ENCODE data around the gene ZBTB12. TPM values are rescaled to one million over a fixed set of nuclear protein-coding genes. Genes with fewer than 3 reads are reported as not detected.
"Not testable (repeated sequence)": the region's sequence is repeated elsewhere in the genome, so short reads cannot be mapped to it uniquely, and the experiment has no call there.

The ZBTB12 gene
- total and polyA plus RNA-seq, 4 donors = 2.8 to 7.3 (median 5.2) TPM

DNA sequence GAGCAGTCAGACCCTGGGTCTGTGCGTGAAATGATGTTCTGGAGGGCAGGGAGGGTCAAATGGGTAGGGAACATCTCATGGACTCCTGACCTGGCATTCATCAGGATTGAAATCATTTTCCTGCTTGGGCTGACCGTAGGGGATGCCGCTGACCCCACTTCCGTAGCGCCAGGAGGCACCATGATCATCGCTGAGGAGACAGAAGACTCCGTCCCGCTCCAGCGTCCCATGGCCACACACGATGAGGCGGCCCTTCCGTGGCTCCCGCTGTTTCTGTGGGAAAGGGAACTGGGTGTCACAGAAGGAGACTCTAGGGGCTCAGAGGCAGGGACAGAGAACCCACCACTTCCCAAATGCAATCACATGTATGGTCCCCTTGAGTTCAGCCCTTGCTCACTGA, 41.5 kb downstream of the ZBTB12 start:
- ATAC-seq (ENCODE audit: insufficient read depth, low FRiP score) = no peak
- H3K36me3 ChIP-seq (ENCODE audit: control insufficient read depth in 4 of 4, insufficient read depth in 4 of 4, low read length in 4 of 4) = peaks cover 6 to 31% (median 11%) of the 10 kb centered on the region in 4 donors

DNA sequence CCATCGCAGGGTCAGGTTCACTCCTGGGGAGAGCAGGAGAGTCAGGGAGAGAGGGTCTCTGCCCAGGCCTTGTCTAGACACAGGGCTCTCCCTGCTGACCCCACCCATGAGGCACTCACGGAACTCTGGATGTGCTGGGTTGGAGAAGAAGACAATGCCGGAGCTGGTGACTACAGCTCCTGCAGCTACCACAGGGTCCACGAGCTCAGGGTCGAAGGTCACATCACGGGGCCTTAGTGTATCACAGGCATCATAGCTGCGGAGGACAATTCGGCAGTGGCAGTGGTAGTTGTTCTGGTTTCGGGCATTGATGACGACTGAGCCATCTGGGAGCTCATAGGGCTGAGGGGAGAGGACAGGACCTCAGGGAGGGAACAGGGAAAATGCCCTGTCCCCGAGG, 42.0 kb downstream of the ZBTB12 start:
- Histone ChIP-seq H3K9ac (ENCODE audit: insufficient read depth in 1 of 2, low read length in 2 of 2) (no peak overlapping the region), H3K4me1 (ENCODE audit: control insufficient read depth in 5 of 5, insufficient read depth in 5 of 5, low read length in 5 of 5) (peaks cover 0 to 17% (median 5%) of the 10 kb centered on the region in 5 donors), H3K27me3 (ENCODE audit: control insufficient read depth in 3 of 3, insufficient read depth in 3 of 3, low read length in 2 of 3) (no peaks in the 10 kb centered on the region), H3K27ac (ENCODE audit: low read depth in 1 of 2, low read length in 1 of 2) (no peak overlapping the region), H3K36me3 (ENCODE audit: control insufficient read depth in 4 of 4, insufficient read depth in 4 of 4, low read length in 4 of 4) (peaks cover 6 to 31% (median 11%) of the 10 kb centered on the region in 4 donors), H3K4me3 (no peak overlapping the region), H3K9me3 (ENCODE audit: control insufficient read depth in 4 of 4, insufficient read depth in 3 of 4, low read length in 3 of 4) (no peaks in the 10 kb centered on the region)
- TF ChIP-seq, protein P1, sequence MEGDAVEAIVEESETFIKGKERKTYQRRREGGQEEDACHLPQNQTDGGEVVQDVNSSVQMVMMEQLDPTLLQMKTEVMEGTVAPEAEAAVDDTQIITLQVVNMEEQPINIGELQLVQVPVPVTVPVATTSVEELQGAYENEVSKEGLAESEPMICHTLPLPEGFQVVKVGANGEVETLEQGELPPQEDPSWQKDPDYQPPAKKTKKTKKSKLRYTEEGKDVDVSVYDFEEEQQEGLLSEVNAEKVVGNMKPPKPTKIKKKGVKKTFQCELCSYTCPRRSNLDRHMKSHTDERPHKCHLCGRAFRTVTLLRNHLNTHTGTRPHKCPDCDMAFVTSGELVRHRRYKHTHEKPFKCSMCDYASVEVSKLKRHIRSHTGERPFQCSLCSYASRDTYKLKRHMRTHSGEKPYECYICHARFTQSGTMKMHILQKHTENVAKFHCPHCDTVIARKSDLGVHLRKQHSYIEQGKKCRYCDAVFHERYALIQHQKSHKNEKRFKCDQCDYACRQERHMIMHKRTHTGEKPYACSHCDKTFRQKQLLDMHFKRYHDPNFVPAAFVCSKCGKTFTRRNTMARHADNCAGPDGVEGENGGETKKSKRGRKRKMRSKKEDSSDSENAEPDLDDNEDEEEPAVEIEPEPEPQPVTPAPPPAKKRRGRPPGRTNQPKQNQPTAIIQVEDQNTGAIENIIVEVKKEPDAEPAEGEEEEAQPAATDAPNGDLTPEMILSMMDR (IDR thresholded peaks at IDR 0.05; ENCODE audit: control extremely low read depth, extremely low read depth) = no peak
- DNase-seq (no peak), ATAC-seq (ENCODE audit: insufficient read depth, low FRiP score) (no peak)
- 91 to 94% methylated on average over 11 of the region's 11 CpGs for WGBS, 2 donors

More for the DNA sequence above, 41.5 kb downstream of the ZBTB12 start:
- DNase-seq = no peak
- WGBS, 2 donors = 96 to 98% methylated on average over 13 of the region's 13 CpGs
- TF ChIP-seq, protein P1 (IDR thresholded peaks at IDR 0.05; ENCODE audit: control extremely low read depth, extremely low read depth) = no peak
- Histone ChIP-seq H3K4me1 (ENCODE audit: control insufficient read depth in 5 of 5, insufficient read depth in 5 of 5, low read length in 5 of 5) (peaks cover 0 to 17% (median 5%) of the 10 kb centered on the region in 5 donors), H3K27ac (ENCODE audit: low read depth in 1 of 2, low read length in 1 of 2) (no peak overlapping the region), H3K9ac (ENCODE audit: insufficient read depth in 1 of 2, low read length in 2 of 2) (no peak overlapping the region), H3K4me3 (no peak overlapping the region), H3K27me3 (ENCODE audit: control insufficient read depth in 3 of 3, insufficient read depth in 3 of 3, low read length in 2 of 3) (no peaks in the 10 kb centered on the region), H3K9me3 (ENCODE audit: control insufficient read depth in 4 of 4, insufficient read depth in 3 of 4, low read length in 3 of 4) (no peaks in the 10 kb centered on the region)

DNA sequence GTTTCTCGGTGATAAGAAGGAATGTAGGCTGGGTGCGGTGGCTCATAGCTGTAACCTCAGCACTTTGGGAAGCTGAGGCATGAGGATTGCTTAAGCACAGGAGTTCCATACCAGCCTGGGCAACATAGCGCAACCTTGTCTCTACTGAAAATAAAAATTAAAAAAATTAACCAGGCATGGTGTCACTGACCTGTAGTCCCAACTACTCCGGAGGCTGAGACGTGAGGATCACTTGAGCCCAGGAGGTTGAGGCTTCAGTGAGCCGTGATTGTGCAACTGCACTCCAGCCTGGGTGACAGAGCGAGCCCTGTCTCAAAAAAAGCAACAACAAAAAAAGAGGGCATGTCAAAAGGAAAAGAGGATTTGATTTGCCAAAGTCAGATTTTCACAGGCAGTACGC, 43.2 kb downstream of the ZBTB12 start:
- 90 to 95% methylated on average over 8 of the region's 8 CpGs for WGBS, 2 donors
- H3K4me1 ChIP-seq (ENCODE audit: control insufficient read depth in 5 of 5, insufficient read depth in 5 of 5, low read length in 5 of 5) = peaks cover 0 to 14% (median 5%) of the 10 kb centered on the region in 5 donors
- no peak for DNase-seq
- ATAC-seq (ENCODE audit: insufficient read depth, low FRiP score) = no peak
- peaks cover 6 to 31% (median 11%) of the 10 kb centered on the region in 4 donors for H3K36me3 ChIP-seq (ENCODE audit: control insufficient read depth in 4 of 4, insufficient read depth in 4 of 4, low read length in 4 of 4)
- no peak overlapping the region for H3K9ac ChIP-seq (ENCODE audit: insufficient read depth in 1 of 2, low read length in 2 of 2)
- TF ChIP-seq, protein P1 (IDR thresholded peaks at IDR 0.05; ENCODE audit: control extremely low read depth, extremely low read depth) = no peak
- no peak overlapping the region for H3K27ac ChIP-seq (ENCODE audit: low read depth in 1 of 2, low read length in 1 of 2)
- H3K27me3 ChIP-seq (ENCODE audit: control insufficient read depth in 3 of 3, insufficient read depth in 3 of 3, low read length in 2 of 3) = no peaks in the 10 kb centered on the region
- no peaks in the 10 kb centered on the region for H3K9me3 ChIP-seq (ENCODE audit: control insufficient read depth in 4 of 4, insufficient read depth in 3 of 4, low read length in 3 of 4)
- H3K4me3 ChIP-seq = no peak overlapping the region

DNA sequence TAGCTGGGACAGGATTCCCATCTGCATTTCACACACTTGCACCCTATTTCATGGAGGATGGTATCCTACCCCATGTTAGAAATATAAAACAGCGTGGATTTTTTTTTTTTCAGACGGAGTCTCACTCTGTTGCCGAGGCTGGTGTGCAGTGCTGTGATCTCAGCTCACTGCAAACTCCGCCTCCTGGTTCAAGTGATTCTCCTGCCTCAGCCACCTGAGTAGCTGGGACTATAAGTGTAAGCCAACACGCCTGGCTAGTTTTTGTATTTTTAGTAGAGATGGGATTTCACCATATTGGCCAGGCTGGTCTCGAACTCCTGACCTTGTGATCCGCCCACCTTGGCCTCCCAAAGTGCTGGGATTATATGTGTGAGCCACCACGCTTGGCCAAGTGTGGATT, 44.1 kb downstream of the ZBTB12 start:
- not testable (repeated sequence) for H3K27ac ChIP-seq (ENCODE audit: low read depth in 1 of 2, low read length in 1 of 2); ATAC-seq (ENCODE audit: insufficient read depth, low FRiP score); H3K9ac ChIP-seq (ENCODE audit: insufficient read depth in 1 of 2, low read length in 2 of 2); DNase-seq; H3K27me3 ChIP-seq (ENCODE audit: control insufficient read depth in 3 of 3, insufficient read depth in 3 of 3, low read length in 2 of 3); H3K9me3 ChIP-seq (ENCODE audit: control insufficient read depth in 4 of 4, insufficient read depth in 3 of 4, low read length in 3 of 4); H3K4me1 ChIP-seq (ENCODE audit: control insufficient read depth in 5 of 5, insufficient read depth in 5 of 5, low read length in 5 of 5); H3K4me3 ChIP-seq
- WGBS, 2 donors = 88 to 95% methylated on average over 8 of the region's 8 CpGs
- peaks cover 6 to 31% (median 11%) of the 10 kb centered on the region in 4 donors for H3K36me3 ChIP-seq (ENCODE audit: control insufficient read depth in 4 of 4, insufficient read depth in 4 of 4, low read length in 4 of 4)

DNA sequence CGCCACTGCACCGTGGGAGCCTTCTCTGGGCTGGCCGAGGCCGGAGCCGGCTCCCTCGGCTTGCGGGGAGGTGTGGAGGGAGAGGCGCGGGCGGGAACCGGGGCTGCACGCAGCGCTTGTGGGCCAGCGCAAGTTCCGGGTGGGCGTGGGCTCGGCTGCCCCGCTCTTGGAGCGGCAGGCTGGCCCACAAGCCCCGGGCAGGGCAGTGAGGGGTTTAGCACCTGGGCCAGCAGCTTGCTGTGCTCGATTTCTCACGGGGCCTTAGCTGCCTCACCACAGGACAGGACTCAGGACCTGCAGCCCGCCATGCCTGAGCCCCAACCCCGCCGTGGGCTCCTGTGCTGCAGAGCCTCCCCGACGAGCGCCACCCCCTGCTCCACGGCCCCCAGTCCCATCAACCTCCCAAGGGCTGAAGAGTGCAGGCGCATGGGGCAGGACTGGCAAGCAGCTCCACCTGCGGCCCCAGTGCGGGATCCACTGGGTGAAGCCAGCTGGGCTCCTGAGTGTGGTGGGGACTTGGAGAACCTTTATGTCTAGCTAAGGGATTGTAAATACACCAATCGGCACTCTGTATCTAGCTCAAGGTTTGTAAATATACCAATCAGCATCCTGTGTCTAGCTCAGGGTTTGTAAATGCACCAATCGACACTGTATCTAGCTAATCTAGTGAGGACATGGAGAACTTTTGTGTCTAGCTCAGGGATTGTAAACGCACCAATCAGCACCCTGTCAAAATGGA, 49.7 kb downstream of the ZBTB12 start:
- not testable (repeated sequence) for H3K9me3 ChIP-seq (ENCODE audit: control insufficient read depth in 4 of 4, insufficient read depth in 3 of 4, low read length in 3 of 4); H3K27ac ChIP-seq (ENCODE audit: low read depth in 1 of 2, low read length in 1 of 2); H3K36me3 ChIP-seq (ENCODE audit: control insufficient read depth in 4 of 4, insufficient read depth in 4 of 4, low read length in 4 of 4); H3K4me3 ChIP-seq; H3K27me3 ChIP-seq (ENCODE audit: control insufficient read depth in 3 of 3, insufficient read depth in 3 of 3, low read length in 2 of 3); DNase-seq; H3K9ac ChIP-seq (ENCODE audit: insufficient read depth in 1 of 2, low read length in 2 of 2); H3K4me1 ChIP-seq (ENCODE audit: control insufficient read depth in 5 of 5, insufficient read depth in 5 of 5, low read length in 5 of 5); ATAC-seq (ENCODE audit: insufficient read depth, low FRiP score)
- 91% methylated on average over 35 of the region's 35 CpGs for WGBS, 2 donors

All from lung (tissue), 12 donors.